CD4-positive, alpha-beta T cell treated with Interleukin-21 for 1 hour (primary cell): Measurements from ENCODE around the gene DHRS7B.
"Not testable (repeated sequence)": the region's sequence is repeated elsewhere in the genome, so short reads cannot be mapped to it uniquely, and the experiment has no call there.

ENCODE experiments used
- DNase-seq: peaks from one replicate; pipeline ENCODE4 v3.0.0-alpha.2; 2020

The DHRS7B gene

DNA sequence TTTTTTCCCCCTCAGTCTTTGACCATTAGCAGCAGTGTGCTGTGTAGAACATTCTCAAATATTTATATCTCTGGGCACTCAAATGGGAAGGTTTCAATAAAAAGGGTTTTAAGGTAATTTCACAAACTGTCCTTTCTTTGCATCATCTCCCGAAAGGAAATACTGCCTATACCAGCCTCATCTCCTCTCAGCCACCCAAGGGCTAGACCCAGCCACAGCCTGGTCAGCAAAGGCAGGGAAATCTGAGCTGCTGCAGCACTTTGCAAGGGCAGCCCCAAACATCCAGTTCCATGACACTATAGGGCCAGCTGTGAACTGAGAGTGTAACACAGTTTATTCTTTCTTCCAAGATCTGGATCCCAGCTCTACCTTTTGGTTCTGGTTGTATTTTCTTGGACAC is 58.3 kb downstream of the DHRS7B start:
- no peak for DNase-seq

DNA sequence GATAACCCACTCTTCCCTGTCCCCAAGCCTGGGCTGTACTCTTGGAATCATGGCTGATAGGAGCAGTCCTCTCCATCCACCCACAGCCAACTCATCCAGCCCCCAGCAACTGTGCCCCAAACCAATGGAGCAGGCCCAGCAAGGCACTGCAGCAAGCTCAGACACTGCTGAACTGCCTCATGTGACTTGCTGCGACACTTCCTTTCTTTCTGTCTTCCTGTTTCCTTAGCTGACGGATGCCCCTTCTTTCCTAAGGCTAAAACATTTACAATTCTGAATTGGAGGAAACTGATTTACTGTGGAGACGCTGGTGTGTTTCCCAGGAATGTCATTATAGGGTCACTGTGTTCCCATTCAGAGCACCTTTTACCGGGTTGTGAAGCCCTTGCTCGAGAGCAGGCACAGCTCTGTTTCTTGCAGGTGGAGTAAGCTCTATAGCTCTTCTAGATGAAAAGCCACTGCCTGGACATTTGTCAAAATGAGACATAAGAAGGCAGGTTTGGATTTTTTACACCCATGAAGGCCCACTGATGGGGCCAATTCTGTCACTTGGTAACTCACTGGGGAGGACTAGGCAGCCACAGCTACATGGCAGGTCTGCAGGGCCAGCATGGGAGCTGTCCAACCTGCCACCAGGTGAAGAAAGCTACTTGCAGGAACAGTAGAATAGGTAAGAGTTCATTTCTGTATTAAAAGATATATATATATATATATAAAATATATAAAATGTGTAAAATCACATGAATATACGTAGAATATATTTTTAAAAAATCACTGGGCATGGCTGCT is 59.8 kb downstream of the DHRS7B start:
- no peak for DNase-seq

GRCh38 chr17:21189361-21189760 is 62.6 kb downstream of the DHRS7B start:
- no peak for DNase-seq

DNA sequence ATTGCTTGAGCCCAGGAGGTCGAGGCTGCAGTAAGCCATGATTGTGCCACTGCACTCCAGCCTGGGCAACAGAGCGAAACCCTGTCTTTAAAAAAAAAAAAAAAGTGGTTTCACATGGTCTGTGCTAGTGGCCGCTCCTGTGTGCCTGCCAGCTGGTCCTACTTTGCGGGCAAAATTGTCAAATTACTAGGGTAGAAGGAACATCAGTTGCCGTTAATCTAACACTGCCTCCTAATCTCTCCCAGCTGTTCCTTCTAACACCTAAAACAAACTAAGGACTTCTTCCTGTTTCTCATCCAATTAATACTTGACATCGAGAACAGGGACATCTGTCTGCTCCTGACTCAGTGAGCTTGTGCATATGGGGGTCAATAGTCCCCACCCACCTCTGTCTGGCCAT is 63.3 kb downstream of the DHRS7B start:
- no peak for DNase-seq

GRCh38 chr17:21191698-21192097 is 64.9 kb downstream of the DHRS7B start:
- DNase-seq: no peak

DNA sequence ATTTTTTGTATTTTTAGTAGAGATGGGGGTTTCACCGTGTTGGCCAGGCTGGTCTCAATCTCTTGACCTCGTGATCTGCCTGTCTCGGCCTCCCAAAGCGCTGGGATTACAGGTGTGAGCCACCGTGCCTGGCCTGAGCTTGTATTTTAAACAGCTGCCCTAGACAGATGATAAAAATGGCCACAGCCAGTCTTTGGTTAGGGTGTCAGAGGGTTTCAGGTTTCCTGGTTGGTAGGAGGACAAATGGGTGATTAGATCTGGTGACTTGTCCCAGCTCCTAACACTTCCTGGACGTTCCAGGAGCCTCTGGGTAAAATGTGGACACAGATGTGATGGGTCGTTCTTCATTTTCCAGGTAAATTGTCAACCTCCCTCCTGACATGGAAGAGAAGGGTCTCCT is 65.7 kb downstream of the DHRS7B start:
- not testable (repeated sequence) for DNase-seq

GRCh38 chr17:21193031-21193430 is 66.3 kb downstream of the DHRS7B start:
- no peak for DNase-seq

DNA sequence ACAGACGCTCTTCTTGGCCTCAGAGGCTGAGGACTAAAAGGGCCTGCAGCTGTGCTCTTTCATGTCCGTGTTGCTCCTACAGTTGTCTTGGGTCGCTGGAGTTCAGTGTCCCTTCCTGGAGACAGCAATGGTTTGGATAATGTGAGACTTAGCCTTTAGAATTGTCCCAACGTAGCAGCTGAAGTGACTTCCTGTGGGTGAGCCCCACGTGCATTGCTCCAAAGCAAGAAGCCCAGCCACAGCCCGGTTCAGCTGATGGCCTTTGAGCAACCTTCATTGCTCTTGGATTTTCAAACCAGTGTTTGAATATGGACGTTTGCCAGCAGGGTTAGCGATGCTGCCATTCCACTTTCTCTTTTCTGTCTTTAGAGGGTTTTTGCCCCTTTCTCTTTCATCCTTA is 67.5 kb downstream of the DHRS7B start:
- DNase-seq: no peak

- no peak for DNase-seq
Measured at GRCh38 chr17:21194703-21195102, 67.9 kb downstream of the DHRS7B start.

DNA sequence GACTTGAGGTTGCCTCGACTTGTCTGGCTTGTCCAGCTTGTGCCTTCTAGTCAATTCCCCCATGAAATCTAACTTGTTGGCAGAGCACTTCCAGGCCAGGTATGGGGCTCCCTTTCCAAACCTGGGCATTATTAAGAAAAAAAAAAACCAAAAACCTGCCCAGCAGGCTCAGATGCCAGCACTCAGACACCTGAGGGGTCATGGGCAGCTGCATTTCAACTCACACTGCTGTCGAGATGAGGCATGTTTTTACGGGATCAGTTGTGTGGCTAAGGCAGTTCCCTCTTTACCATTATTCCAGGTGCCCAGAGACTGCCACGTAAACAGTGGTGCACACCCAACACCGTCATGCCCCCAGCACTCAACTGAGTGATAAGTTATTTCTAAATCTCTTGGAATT is 69.4 kb downstream of the DHRS7B start:
- DNase-seq: no peak

GRCh38 chr17:21198411-21198810 is 71.6 kb downstream of the DHRS7B start:
- no peak for DNase-seq

- no peak for DNase-seq
Measured at GRCh38 chr17:21199311-21199710, 72.5 kb downstream of the DHRS7B start.

- DNase-seq: no peak
Measured at GRCh38 chr17:21199856-21200255, 73.1 kb downstream of the DHRS7B start.

DNA sequence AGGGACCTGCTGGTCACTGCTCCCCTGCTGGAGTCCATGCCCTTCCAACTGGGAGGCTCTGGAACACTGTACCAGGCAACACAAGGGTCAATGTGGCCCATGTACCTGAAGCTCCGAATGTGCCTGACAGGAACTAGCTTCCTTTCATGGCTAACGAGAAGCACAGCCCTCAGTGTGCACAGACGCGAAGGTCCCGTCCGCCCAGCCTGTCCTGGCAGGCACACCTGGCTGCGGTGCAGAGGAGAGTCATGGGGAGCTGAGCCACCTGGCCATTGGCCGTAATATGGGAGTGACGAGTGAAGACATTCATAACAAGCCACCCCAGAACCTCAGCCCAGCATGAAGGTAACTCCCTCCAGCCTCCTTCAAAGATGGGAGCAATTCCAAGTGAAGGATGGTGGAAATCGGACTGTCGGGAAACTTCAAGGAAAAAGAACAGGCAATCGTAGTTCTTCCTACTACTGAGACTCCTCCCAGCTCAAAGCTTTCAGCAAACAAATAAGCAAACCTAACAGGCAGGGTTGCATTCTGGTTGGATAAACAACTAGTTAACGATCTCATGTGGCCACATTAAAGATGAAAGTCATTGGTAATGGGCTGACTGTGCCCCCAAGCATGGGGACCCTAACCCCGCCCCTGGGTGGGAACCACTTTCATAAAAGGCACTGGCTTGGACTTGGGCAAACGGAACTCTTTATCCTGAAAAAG is 74.0 kb downstream of the DHRS7B start:
- DNase-seq: no peak

DNA sequence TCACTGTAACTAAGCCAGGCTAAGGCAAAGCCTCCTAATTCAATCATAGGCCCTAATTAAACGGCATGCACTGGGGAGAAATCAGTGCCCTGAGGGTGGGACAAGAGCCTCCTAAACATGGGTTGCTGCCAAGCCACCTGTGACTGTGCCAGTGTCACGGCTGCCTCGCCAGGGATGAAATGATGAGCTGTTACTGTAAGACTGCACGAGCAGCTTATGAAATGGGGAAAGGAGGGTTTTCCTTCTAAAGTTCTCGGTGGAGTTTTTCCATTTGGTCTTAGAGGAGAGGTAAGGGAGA is 74.5 kb downstream of the DHRS7B start:
- no peak for DNase-seq

DNA sequence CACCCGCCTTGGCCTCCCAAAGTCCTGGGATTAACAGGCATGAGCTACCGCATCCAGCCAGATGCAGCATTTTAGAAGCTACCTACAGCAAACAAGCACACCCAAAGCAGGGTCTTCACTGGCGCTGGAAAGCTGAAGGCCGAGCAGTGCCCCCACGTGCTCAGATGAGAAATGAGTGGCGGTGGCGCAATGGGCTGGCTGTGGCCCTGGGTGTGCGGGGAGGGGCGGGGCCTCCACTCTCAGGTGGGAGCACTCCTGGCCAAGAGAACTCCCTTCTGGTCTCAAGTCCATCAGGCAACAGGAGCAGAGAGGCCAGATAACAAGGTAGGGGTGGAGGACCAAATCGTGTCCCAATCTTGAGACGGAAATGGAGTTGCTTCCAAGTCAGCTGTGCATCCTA is 75.1 kb downstream of the DHRS7B start:
- no peak for DNase-seq

DNA sequence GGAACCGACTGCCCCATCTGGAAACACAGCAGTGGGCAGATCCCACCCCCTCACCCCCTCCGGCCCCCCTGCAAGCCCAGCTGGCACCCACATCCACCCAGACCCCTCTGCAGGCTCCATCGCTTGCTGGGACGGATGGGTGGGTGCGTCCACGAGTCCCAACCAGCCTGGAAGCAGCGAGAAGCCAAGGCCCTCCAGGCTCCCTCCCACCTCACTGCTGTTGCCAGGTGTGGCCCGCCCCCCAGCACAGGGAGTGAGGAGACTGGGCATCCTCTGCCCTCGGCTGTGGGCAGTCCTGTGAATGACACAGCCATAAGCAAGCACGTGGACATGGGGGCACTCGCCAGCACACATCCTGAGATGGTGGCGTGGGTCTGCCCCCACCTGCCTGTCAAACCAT is 75.7 kb downstream of the DHRS7B start:
- DNase-seq: no peak

DNA sequence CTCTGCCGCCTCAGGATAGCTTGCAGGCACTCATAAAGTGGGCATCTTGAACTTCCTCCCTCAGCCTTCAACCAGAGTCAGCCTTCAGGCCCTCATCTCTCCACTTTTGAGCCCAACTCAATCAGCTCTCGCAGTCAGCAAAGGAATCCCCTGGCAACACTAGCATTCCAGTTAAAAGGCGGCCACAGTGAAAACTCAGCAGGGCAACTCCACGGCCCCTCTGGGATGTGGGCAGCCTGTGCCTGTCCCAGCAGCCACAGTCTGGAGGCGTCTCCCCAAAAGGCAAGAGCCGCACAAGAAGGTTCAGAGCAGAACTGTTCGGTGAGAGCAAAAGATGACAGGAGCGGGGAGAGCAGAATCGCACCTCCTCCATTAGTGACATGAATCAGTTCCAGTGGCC is 78.2 kb downstream of the DHRS7B start:
- no peak for DNase-seq

GRCh38 chr17:21208352-21208751 is 81.6 kb downstream of the DHRS7B start:
- DNase-seq: no peak

- DNase-seq: no peak
Measured at GRCh38 chr17:21209511-21210175, 82.9 kb downstream of the DHRS7B start.

- DNase-seq: no peak
Measured at GRCh38 chr17:21210411-21211076, 83.8 kb downstream of the DHRS7B start.

DNA sequence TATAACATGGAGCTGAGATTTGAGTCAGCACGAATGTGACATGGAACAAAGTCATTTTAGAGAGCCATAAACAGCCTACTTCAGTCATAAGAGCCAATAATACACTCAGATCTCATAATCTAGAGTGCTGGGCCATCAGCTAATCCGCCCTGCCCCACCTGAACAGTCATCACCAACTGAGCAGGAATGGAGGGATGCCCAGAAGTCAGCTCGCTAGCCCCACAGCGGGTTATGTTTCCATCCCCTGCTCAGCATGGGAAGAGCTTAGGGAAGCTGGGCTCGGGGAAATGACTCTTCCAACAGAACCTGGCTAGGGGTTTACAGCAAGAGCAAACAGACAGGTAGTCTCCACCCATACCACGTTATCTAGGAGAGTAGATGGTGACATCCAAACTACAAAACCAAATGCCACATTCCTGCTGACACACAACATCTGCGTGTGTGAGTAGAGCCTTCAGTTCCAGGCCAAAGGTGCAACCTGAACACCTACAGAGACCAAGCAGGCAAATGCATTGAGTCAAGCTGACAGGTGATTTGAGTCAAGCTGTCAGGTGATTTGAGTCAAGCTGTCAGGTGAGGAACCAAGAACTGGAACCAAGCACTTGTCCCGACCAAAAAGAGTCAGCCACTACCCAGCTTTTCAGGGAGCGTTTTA is 85.2 kb downstream of the DHRS7B start:
- no peak for DNase-seq
